Non-pigmented ciliary epithelial cell (primary cell): Measurements from ENCODE around the gene ZP4.

Experiments used
- DNase-seq: peaks from one replicate; pipeline ENCODE4 v3.0.0-alpha.2; 2010; ENCODE audit warnings: low read depth

Gene ZP4

DNA sequence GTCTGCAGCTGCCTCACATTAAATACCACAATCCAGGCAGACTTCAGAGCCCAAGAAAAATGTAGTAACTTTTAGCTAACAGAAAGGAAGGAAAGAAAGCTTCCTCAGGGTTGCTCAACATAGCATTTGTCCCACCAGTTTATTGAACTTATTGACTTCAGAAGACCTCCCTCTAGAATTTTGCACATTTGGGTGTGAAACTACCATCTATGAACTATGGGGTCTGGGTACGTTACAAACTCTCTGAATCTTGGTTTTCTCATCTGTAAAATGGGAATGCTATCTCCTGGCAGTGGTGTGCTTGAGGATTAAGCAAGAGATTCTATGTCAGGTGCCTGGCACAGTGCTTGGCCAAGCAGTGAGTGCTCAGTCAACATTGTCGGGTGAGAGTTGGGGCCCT is at the start of gene ZP4:
Gene ZP4, minus strand, starts transcription at position 101 of the 400 bp plus-strand sequence. CDS start 287 bp downstream, outside the sequence.
- DNase-seq = no peak

GRCh38 chr1:237938553-237938952 is 47.8 kb upstream of the ZP4 start:
- DNase-seq = no peak

GRCh38 chr1:237938068-237938467 is 47.3 kb upstream of the ZP4 start:
- DNase-seq = no peak

GRCh38 chr1:237932816-237933215 is 42.1 kb upstream of the ZP4 start:
- DNase-seq = no peak

GRCh38 chr1:237931581-237931980 is 40.9 kb upstream of the ZP4 start:
- no peak for DNase-seq

- DNase-seq = no peak
Measured at GRCh38 chr1:237927198-237927597, 36.5 kb upstream of the ZP4 start.

- no peak for DNase-seq
Measured at GRCh38 chr1:237921306-237921705, 30.6 kb upstream of the ZP4 start.

- no peak for DNase-seq
Measured at GRCh38 chr1:237913345-237913744, 22.6 kb upstream of the ZP4 start.

- no peak for DNase-seq
Measured at GRCh38 chr1:237911911-237912310, 21.2 kb upstream of the ZP4 start.

GRCh38 chr1:237910834-237911233 is 20.1 kb upstream of the ZP4 start:
- no peak for DNase-seq

DNA sequence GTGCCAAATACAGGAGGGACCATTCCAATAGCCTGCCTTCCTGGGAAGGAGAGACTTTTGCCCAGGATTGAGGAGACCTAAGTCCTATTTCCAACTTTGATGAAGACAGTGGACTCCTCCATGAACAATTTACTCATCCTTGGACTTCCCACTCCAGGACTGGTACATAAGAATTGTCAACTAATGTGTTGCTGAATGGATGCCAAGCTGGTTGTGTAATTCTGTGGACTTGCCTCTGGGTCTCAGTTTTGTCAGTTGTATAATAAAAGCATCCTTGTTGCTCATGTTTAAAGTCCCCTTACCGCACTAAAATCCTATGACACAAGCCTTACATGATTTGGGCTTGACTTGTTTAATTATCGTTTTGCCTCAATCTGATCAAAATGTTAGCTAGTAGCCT is 13.2 kb upstream of the ZP4 start:
- no peak for DNase-seq

DNA sequence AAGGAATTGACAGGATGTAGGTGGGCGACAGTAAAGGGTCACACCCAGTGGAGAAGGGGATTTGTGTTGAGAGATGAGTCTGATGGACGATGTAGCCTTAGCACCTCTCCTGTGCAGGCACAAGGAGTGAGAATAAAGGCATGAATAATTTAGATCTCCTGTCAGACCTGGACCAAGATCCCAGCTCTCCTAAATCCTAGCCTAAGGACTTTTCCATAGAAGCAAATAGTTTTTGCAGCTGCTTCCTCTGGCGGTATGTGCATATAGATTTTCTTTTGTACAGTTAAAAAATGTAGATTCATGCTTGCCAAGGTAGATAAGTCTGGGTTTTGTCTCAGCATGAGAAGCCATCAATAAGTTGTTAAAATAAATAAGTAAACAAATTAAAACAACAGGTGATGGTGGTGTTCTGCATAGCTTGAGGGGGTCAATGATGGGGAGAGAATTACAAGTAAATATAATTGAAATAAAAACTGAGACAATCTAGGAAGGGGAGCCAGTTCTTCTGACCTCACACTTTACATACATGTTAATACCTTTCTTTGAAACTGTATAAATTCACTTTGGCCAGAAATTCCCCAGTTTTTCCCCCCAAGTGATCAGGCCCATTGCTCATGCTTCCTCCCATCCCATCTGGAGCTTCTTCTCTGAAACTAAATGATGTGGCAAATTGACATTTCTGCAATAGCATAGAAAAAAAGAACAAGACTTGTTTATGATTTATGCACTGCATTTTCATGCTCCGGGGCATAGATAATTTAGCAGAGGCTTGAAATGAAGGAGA is 12.4 kb upstream of the ZP4 start:
- DNase-seq = no peak

DNA sequence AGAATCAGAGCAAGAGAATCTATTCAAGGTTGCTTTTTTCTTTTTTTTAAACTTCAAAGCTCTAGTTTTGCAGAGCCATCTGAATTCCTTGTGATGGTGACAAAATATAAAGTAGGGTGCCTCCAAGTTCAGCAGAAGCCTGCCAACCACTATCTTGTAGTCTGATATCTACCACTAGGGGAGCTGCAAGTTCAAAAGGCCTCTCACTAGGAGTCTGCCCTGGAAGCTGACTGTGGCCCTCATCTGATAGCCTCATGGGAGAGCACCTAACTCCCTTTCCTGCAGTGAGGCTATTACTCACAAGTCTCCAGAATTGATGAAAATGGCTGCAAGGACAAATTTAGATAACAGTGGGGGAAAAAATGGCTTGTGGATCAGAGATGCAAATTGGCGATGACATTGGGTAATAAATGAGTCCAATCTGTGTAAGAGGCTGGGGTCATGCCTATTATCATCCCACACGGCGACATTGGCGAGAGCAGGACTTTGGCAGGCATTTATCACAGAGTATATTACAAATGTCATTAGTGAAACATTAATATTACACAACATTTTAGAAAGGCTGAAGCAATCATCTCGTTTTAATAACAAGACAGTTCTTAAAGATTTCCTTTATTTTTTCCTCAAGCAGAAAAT is 10.7 kb upstream of the ZP4 start:
- no peak for DNase-seq

DNA sequence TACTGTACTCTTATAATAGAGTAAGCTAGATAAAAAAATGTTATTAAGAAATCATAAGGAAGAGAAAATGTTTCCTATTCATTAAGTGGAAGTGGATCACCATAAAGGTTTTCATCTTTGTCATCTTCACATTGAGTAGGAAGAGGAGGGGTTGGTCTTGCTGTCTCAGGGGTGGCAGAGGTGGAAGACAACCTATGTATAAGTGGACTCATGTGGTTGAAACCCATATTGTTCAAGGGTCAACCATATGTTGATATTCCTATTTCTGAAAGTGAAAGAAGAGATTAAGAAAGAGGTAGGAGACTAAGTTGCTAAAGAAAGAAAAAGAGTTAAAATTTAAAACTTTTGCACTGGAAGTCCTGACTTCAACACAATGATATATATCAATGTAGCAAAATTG is 4.9 kb upstream of the ZP4 start:
- no peak for DNase-seq

DNA sequence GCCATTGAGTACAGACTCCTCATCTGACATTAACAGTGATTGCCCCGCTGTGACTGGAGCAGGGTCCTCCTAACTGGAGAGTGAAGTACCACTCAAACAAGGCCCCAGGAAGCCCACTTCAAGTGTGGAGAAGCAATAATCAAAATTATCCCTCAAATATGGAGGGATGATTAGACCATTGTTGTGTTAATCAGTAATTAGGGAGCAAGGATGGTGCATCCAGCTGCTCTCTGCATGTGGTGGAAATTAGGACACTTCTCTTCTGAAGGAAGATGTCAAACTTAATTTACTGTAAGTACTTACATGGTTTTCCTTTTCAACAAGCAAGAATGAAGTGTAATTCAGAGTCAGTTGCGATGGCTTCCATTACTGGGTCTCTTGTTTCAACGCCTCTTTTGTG is 3.4 kb upstream of the ZP4 start:
- DNase-seq = no peak

GRCh38 chr1:237891979-237892378 is 1.3 kb upstream of the ZP4 start:
- DNase-seq = no peak

- no peak for DNase-seq
Measured at GRCh38 chr1:237891266-237891665, 544 bp upstream of the ZP4 start.

DNA sequence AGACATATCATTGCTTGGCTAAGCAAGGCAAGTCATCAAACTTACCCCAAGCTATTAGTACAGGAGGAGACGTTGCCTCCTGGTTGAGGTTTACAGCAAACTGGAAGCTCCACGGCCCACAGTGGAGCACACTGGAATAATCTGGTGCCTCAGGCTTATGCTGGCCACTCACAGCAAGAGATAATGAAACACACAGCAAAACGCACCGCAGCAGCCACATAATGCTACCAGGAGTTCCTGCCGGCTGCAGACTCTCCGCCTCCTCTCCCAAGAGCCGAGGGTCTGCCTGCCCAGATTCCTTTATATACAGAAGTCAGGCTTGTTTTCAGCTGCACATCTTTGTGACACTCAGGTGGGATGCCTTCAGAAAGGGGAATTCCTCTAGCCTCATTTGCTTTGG is 306 bp downstream of the ZP4 start:
- DNase-seq = no peak

DNA sequence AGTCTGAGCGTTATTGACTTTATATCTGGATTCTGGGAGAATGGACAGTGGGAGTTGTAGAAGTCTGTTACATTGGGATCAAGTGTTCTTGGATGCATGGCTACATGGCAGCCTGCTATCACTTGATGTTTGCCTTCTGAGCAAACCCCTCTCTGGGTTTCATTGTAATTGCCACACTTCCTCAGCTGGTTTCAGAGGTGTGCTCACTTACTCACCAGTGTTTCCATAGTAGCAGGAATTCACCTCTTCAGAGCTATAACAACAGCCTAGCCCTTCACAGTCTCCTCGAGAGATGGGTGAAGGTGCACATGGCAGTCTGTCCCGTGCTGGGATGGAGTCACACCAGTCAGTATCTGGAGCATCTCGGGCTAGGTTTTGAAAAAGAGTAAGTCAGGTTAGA is 2.6 kb downstream of the ZP4 start:
- DNase-seq = no peak

GRCh38 chr1:237887542-237887941 is 3.2 kb downstream of the ZP4 start:
- DNase-seq = no peak

DNA sequence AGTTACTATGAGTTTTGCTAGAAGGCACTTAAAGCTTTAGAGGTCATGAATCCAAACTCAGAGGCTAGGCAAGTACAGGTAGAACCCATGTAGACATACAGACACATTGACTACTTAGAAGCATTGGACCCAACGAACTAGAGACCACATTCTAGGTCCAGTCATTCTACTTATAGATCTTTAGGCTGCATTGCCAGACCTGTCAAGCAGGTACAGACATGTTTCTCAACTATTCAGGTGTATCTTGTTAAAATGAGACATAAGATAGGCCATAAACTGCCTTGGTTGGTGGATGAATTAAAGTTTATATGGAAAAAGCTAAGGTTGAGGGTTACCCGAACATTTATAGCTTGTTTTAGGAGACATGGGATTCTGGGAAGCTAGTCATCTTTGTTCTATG is 6.5 kb downstream of the ZP4 start:
- DNase-seq = no peak

- DNase-seq = peak; percentile 38
Measured at GRCh38 chr1:237879195-237879594, 11.5 kb downstream of the ZP4 start.

DNA sequence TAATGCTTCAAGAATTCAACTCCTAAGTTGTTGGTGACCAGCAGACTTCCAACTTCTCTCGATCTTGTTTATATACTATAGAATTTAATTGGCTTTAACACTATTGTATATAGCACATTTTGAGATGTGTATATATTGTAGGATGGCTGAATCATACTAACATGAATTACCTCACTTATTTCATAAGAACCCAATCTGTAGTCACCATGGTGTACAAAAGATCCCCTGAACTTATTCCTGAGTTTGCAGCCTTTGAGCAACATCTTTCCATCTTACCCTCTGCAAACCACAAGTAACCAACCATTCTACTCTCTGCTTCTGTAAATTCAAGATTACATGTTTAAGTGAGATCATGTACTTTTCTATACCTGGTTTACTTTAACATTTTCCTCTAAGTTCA is 12.3 kb downstream of the ZP4 start:
- no peak for DNase-seq

DNA sequence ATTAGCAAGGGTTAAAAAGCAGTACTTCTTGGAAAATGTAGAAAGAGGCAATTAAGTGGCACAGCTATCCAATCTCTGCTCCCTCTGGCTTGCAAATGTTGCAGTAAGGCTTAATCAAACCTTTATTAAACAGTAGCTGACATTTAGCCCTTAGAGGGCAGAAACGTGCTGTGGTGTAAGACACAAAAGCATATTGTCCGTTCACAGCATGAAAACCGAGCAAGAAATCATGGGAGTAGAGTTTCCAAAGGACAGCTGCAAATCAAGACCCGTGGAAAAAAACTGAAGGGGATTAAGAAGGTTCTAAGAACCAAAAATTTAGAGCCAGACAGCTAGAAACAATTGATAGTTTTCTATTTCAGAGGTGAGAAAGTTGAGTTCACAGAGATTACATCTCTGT is 13.1 kb downstream of the ZP4 start:
- DNase-seq = no peak
